ENCODE measurements around the gene BIRC7.

The BIRC7 gene

GRCh38 chr20:63265891-63266515, 30.3 kb downstream of the BIRC7 start:
- DNase-seq (ENCODE audit: low spot score) = no peak

GRCh38 chr20:63267691-63268090, 32.0 kb downstream of the BIRC7 start:
- no peak for DNase-seq (ENCODE audit: low spot score)

GRCh38 chr20:63268256-63268655, 32.6 kb downstream of the BIRC7 start:
- no peak for DNase-seq (ENCODE audit: low spot score)

- DNase-seq (ENCODE audit: low spot score) = no peak
These were observed 33.1 kb downstream of the BIRC7 start for GRCh38 chr20:63268671-63269439.

GRCh38 chr20:63269724-63270123, 34.0 kb downstream of the BIRC7 start:
- DNase-seq (ENCODE audit: low spot score) = no peak

GRCh38 chr20:63270606-63271325, 35.1 kb downstream of the BIRC7 start:
- no peak for DNase-seq (ENCODE audit: low spot score)

GRCh38 chr20:63272105-63273058, 36.7 kb downstream of the BIRC7 start, which contains the start of gene ARFGAP1:
ARFGAP1 (plus strand) TSS chr20:63272813; CDS start chr20:63275581, 2,768 bp downstream.
- peak; percentile 96 for DNase-seq (ENCODE audit: low spot score)

GRCh38 chr20:63273059-63273579, 37.4 kb downstream of the BIRC7 start:
- no peak for DNase-seq (ENCODE audit: low spot score)

- DNase-seq (ENCODE audit: low spot score) = no peak
These were observed 38.1 kb downstream of the BIRC7 start for GRCh38 chr20:63273635-63274380.

- DNase-seq (ENCODE audit: low spot score) = no peak
These were observed 38.9 kb downstream of the BIRC7 start for GRCh38 chr20:63274381-63275228.

GRCh38 chr20:63275825-63276224, 40.1 kb downstream of the BIRC7 start:
- DNase-seq (ENCODE audit: low spot score) = no peak

- no peak for DNase-seq (ENCODE audit: low spot score)
These were observed 41.3 kb downstream of the BIRC7 start for GRCh38 chr20:63276956-63277355.

GRCh38 chr20:63277466-63278272, 42.0 kb downstream of the BIRC7 start:
- DNase-seq (ENCODE audit: low spot score) = no peak

GRCh38 chr20:63278661-63279060, 43.0 kb downstream of the BIRC7 start:
- no peak for DNase-seq (ENCODE audit: low spot score)

GRCh38 chr20:63279931-63280330, 44.2 kb downstream of the BIRC7 start:
- DNase-seq (ENCODE audit: low spot score) = no peak

- no peak for DNase-seq (ENCODE audit: low spot score)
These were observed 44.7 kb downstream of the BIRC7 start for GRCh38 chr20:63280371-63280770.

- DNase-seq (ENCODE audit: low spot score) = no peak
These were observed 45.3 kb downstream of the BIRC7 start for GRCh38 chr20:63280929-63281545.
